GM23248 (cell line): ENCODE data around the gene RNF130. TPM values are rescaled to one million over a fixed set of nuclear protein-coding genes. Genes with fewer than 3 reads are reported as not detected.

Experiments
- DNase-seq: peaks from one replicate; pipeline ENCODE4 v3.0.0-alpha.2; 2015
- H2AFZ ChIP-seq: fragments of 200-600 bp; sonication (generic); 2 replicates; pipeline ENCODE4 v1.6.1; 2016; ENCODE audit warnings: antibody characterized with exemption
- H3F3A ChIP-seq: fragments of 200-600 bp; sonication (generic); 2 replicates; pipeline ENCODE4 v1.6.1; 2016; ENCODE audit warnings: mild to moderate bottlenecking, antibody characterized with exemption, mixed run types; ENCODE audit not compliant: insufficient read depth
- H3K27ac ChIP-seq: fragments of 200-600 bp; sonication (generic); 2 replicates; pipeline ENCODE4 v1.5.1; 2016; ENCODE audit warnings: mild to moderate bottlenecking
- H3K27me3 ChIP-seq: fragments of 200-600 bp; sonication (generic); replicated peaks from 2 replicates; pipeline ENCODE4 v1.6.1; 2016; ENCODE audit warnings: mild to moderate bottlenecking; ENCODE audit not compliant: insufficient read depth
- H3K36me3 ChIP-seq: fragments of 200-600 bp; sonication (generic); 2 replicates; pipeline ENCODE4 v1.6.1; 2016; ENCODE audit warnings: low read depth, mild to moderate bottlenecking
- H3K4me1 ChIP-seq: fragments of 200-600 bp; sonication (generic); 2 replicates; pipeline ENCODE4 v1.6.1; 2016; ENCODE audit warnings: mild to moderate bottlenecking; ENCODE audit not compliant: insufficient read depth
- H3K4me2 ChIP-seq: fragments of 200-600 bp; sonication (generic); one replicate; pipeline ENCODE4 v1.6.1; 2016; ENCODE audit warnings: mild to moderate bottlenecking; ENCODE audit not compliant: unreplicated experiment
- H3K4me3 ChIP-seq: fragments of 200-600 bp; sonication (generic); 2 replicates; pipeline ENCODE4 v1.5.1; 2016; ENCODE audit warnings: mild to moderate bottlenecking
- H3K79me2 ChIP-seq: fragments of 200-600 bp; sonication (generic); 2 replicates; pipeline ENCODE4 v1.6.1; 2016; ENCODE audit warnings: mild to moderate bottlenecking; ENCODE audit not compliant: insufficient read depth
- H3K9ac ChIP-seq: fragments of 200-600 bp; sonication (generic); 2 replicates; pipeline ENCODE4 v1.6.1; 2016; ENCODE audit warnings: mild to moderate bottlenecking
- H3K9me2 ChIP-seq: fragments of 200-600 bp; sonication (generic); 2 replicates; pipeline ENCODE4 v1.6.1; 2016; ENCODE audit warnings: mixed run types, mild to moderate bottlenecking, moderate library complexity; ENCODE audit not compliant: insufficient read depth
- H3K9me3 ChIP-seq: fragments of 200-600 bp; sonication (generic); one replicate; pipeline ENCODE4 v1.6.1; 2017; ENCODE audit warnings: low read depth
- H4K20me1 ChIP-seq: fragments of 200-600 bp; sonication (generic); 2 replicates; pipeline ENCODE4 v1.6.0; 2016; ENCODE audit not compliant: insufficient read depth
- EZH2 ChIP-seq: fragments of 200-600 bp; sonication (generic); IDR thresholded peaks from 2 replicates; pipeline ENCODE4 v1.6.1; 2018; ENCODE audit warnings: antibody characterized with exemption, mild to moderate bottlenecking; ENCODE audit not compliant: insufficient read depth, poor library complexity, severe bottlenecking
- EZH2phosphoT487 ChIP-seq: fragments of 200-600 bp; sonication (generic); IDR thresholded peaks from 2 replicates; pipeline ENCODE4 v1.6.1; 2018; ENCODE audit warnings: antibody characterized with exemption, moderate library complexity, mild to moderate bottlenecking, low read depth; ENCODE audit not compliant: insufficient read depth
- WGBS, 2 experiments: methylation state at CpG; one replicate each; pipeline ENCODE4 v1.1.6; 2015 to 2017; ENCODE audit warnings: low lambda C conversion rate in 2 of 2, low coverage in 1 of 2; ENCODE audit errors: missing lambda C conversion rate in 2 of 2; 5-methylcytosine and 5-hydroxymethylcytosine counted together
- in situ Hi-C: fragments of 300-500 bp; cut with MboI; formaldehyde crosslinking; loops from 2 replicates; pipeline ENCODE4 v1.15.0; 2020
- polyA plus RNA-seq: library from polyadenylated mRNA; unstranded; fragments of >200 nt; fragmentation: Nextera tagmentation; extraction: Ambion mirVana; gene quantifications from 2 replicates; pipeline ENCODE4 v1.2.1, GENCODE V29; 2016
- total RNA-seq: library from RNA; depleted of rRNA; stranded (reverse); fragments of >200 nt; shearing (Covaris generic); gene quantifications from 2 replicates; pipeline ENCODE4 v1.2.3, GENCODE V29; 2014

The RNF130 gene
- total and polyA plus RNA-seq, 2 experiments from 2014 or later = 27.3 to 49.8 TPM

DNA sequence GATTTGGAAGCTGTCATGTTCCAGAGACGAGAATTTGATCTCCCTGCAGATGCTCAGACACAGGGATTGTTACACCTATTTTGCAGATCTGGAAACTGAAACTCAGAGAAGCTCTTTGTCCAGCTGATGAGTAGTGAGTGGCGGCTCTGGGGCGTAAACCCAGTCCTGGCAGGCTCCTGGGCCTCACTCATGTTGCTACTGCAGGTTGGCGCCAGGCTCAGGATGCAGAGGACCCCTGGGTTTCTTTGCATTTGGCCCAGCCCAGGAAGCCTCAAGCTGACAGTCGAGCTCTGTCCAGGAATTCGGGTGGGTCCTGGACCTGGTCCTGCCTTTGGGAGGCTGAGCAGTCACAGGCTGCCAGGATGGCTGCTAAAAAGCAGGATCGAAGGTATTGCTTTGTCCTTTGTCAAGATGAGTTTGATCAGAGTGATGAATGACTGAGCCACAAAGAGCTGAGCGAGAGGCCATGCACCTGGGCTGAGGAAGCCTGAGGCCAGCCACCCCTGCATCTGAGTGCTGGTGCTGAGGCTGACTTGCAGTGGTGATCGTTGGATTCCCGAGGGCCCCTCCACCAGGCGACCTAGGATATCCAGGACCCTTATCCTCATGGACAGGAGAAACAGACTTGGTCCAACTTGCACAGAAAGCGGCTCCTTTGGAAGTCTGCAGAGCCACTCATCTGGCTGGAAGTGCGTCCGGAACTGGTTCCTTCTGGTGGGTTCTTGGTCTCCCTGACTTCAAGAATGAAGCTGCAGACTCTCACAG is 8.3 kb upstream of the RNF130 start:
- Histone ChIP-seq H3K79me2 (no peaks in the 10 kb centered on the region), H3F3A (no peaks in the 10 kb centered on the region), H3K27ac (no peak overlapping the region), H4K20me1 (no peaks in the 10 kb centered on the region), H3K9me2 (no peaks in the 10 kb centered on the region), H3K9me3 (no peaks in the 10 kb centered on the region), H2AFZ (no peak overlapping the region), H3K9ac (no peak overlapping the region), H3K4me2 (no peak overlapping the region), H3K4me3 (no peak overlapping the region), H3K36me3 (no peaks in the 10 kb centered on the region), H3K27me3 (no peaks in the 10 kb centered on the region; the same call in 1 of the 2 replicates), H3K4me1 (no peaks in the 10 kb centered on the region)
- in situ Hi-C loops = no loop called here
- TF ChIP-seq EZH2phosphoT487 (no peak), EZH2 (no peak)
- WGBS, 2 experiments = 43 to 48% methylated on average over 14 of the region's 14 CpGs
- no peak for DNase-seq

DNA sequence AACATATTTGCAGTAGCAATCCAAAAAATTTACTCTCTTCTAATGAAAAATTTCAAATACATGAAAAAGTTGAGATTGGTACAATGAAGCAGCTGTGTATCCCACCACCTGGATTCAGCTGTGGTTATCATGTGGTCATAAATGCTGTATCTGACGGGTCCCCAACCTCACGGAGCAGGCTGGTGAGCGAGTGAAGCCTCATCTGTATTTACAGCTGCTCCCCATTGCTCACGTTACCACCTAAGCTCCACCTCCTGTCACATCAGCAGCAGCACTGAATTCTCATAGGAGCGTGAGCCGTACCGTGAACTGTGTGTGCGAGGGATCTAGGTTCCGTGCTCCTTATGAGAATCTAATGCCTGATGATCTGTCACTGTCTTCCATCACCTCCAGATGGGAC is 6.8 kb upstream of the RNF130 start:
- WGBS, 2 experiments = 56 to 61% methylated on average over 9 of the region's 9 CpGs
- Histone ChIP-seq H3F3A (no peaks in the 10 kb centered on the region), H2AFZ (no peak overlapping the region), H3K27me3 (no peaks in the 10 kb centered on the region; the same call in 1 of the 2 replicates), H3K4me1 (no peaks in the 10 kb centered on the region), H3K9me3 (no peaks in the 10 kb centered on the region), H3K4me3 (no peak overlapping the region), H3K4me2 (no peak overlapping the region), H3K9ac (no peak overlapping the region), H3K36me3 (no peaks in the 10 kb centered on the region), H3K79me2 (no peaks in the 10 kb centered on the region), H4K20me1 (no peaks in the 10 kb centered on the region), H3K27ac (no peak overlapping the region), H3K9me2 (no peaks in the 10 kb centered on the region)
- no peak for TF ChIP-seq EZH2phosphoT487
- TF ChIP-seq EZH2 = no peak
- in situ Hi-C loops = no loop called here
- DNase-seq = no peak

DNA sequence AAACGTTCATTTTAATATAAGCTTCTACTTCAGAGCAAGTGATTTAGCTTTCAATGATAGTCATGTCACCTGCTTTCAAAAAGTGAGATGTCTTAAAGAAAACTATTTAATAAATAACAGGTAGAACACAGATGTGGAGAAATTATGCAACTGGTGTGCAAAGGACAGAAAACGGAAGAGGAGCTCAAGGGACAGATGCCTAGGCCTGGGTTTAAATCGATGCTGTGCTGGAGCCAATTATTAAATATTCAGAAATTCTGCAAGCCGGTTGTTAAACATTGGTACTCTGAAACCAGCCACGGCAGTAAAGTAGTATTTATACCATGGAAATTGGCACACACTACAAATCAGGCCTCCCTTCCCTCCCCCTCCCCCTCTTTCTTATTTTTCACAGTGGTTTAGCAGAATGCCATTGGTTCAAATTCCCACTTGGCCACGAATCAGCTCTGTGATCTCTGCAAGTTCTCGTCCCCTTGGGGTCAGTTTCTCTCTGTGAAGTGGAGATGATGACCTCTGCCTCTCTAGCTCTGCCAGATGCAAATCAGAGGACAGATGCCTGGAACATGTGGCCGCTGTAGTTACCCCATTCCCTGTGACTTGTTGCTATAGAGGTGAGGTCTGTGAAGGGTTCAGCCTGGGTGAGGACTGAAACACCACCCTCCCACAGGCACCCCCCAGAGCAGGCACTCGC is 6.2 kb upstream of the RNF130 start:
- no peak overlapping the region for H3K4me2 ChIP-seq
- H3K9me2 ChIP-seq = no peaks in the 10 kb centered on the region
- no peak overlapping the region for H3K4me3 ChIP-seq
- no peaks in the 10 kb centered on the region for H3K9me3 ChIP-seq
- no peaks in the 10 kb centered on the region for H4K20me1 ChIP-seq
- in situ Hi-C loops = no loop called here
- DNase-seq = no peak
- no peaks in the 10 kb centered on the region for H3K79me2 ChIP-seq
- no peaks in the 10 kb centered on the region; the same call in 1 of the 2 replicates for H3K27me3 ChIP-seq
- TF ChIP-seq EZH2 (no peak), EZH2phosphoT487 (no peak)
- no peak overlapping the region for H3K27ac ChIP-seq
- no peak overlapping the region for H3K9ac ChIP-seq
- H3K36me3 ChIP-seq = no peaks in the 10 kb centered on the region
- H3K4me1 ChIP-seq = no peaks in the 10 kb centered on the region
- H3F3A ChIP-seq = no peaks in the 10 kb centered on the region
- no peak overlapping the region for H2AFZ ChIP-seq
- 53 to 56% methylated on average over 9 of the region's 9 CpGs for WGBS, 2 experiments

DNA sequence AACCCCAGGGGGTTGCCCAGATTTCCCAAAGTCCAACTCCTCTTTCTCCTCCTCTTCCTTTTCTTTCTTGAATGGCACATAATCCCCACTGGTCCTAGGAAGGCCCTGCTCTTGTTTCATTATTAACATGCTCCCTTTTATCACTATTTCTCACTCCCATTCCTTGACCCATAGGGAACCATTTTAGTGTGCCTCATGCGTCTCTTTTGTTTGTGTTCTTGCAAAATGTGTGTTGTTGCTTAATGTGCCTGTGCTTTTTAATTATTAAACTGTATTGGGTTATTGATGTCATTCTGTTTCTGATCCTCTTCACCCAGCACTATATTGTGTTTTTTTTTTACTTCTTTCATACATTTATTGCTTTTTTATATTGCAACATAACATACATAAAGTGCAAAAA is 4.1 kb upstream of the RNF130 start:
- no peak for DNase-seq
- Histone ChIP-seq H3K27me3 (no peaks in the 10 kb centered on the region; the same call in 1 of the 2 replicates), H3K79me2 (peaks cover under 1% of the 10 kb centered on the region), H3F3A (no peaks in the 10 kb centered on the region), H3K9me3 (no peaks in the 10 kb centered on the region), H4K20me1 (no peaks in the 10 kb centered on the region), H3K27ac (no peak overlapping the region), H3K9me2 (no peaks in the 10 kb centered on the region), H3K4me3 (no peak overlapping the region), H3K4me1 (peaks cover under 1% of the 10 kb centered on the region; the same call in 1 of the 2 replicates), H2AFZ (no peak overlapping the region), H3K4me2 (no peak overlapping the region), H3K9ac (no peak overlapping the region), H3K36me3 (no peaks in the 10 kb centered on the region)
- no peak for TF ChIP-seq EZH2
- TF ChIP-seq EZH2phosphoT487 = no peak
- in situ Hi-C loops = no loop called here
- WGBS, 2 experiments = 84 to 88% methylated on average over 1 of the region's 1 CpG
